Measurements from ENCODE around the gene RSPH1.

RSPH1 gene

GRCh38 chr21:42513985-42514882, 18.2 kb upstream of the RSPH1 start:
- no peak for DNase-seq (ENCODE audit: low spot score)

DNA sequence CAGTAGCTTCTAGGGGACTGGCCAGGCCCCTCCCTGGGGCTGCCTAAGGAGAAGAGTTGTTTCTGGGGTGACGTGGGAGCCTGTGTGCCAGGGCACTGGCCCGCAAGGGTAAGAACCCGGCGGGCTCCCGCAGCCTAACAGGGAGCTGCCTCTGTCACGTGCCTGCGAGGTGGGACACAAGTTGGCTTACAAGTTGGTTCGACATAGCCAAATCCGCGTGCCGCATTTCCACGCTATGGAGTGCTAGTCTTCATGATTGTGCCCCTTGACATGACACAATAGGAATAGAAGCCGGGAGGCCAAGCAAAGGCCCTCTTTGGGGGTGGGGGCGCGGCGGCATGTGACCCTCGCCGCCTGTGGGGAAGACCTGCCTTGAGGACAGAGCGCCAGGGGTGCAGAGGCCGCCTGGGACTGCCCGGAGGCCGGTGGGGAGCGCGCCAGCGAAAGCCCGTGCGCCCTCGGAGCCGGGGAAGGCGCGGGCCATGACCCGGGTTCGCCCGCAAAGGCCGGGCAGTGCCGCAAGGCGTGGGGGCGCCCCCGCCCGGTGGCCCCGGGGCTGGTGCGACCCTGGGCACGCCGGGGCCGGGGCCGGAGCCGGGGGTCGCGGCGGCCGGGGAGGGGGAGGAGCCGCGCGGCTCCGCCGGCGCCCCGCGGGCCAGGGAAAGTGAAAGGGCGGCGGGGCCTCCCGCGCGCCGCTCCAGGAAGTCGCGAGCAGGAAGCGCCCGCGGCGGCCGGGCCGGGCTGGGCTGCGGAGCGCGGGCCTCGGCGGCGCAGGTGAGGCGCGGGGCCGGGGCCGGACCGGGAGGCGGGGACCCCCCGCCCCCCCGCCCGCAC, 17.3 kb upstream of the RSPH1 start, which contains the start of gene SLC37A1:
SLC37A1 (plus strand) TSS at position 702 of the 834 bp plus-strand sequence. CDS start 4,603 bp downstream, outside the sequence.
- no peak for DNase-seq (ENCODE audit: low spot score)

- no peak for DNase-seq (ENCODE audit: low spot score)
Observed at GRCh38 chr21:42512346-42513034, 16.5 kb upstream of the RSPH1 start.

GRCh38 chr21:42509244-42509643, 13.2 kb upstream of the RSPH1 start:
- DNase-seq (ENCODE audit: low spot score) = no peak

DNA sequence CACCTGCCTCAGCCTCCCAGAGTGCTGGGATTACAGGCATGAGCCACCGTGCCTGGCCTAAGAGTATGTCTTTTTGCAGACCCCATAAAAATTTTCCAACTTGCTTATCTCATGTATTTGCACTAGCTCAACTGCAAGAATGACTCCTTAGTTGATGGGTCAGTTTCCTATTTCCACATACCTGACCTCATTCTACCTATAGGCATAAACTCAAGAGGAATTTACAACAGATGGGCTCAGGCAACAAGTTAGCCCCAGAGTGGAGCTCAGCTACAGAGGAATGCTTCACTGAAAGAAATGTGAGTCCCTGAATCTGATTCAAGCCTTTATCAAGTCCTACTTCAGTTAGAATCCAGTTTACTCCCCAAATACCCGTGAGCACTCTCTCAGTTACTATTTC, 12.3 kb upstream of the RSPH1 start:
- no peak for DNase-seq (ENCODE audit: low spot score)

GRCh38 chr21:42507418-42507817, 11.4 kb upstream of the RSPH1 start:
- DNase-seq (ENCODE audit: low spot score) = no peak

GRCh38 chr21:42505090-42505726, 9.2 kb upstream of the RSPH1 start:
- no peak for DNase-seq (ENCODE audit: low spot score)

GRCh38 chr21:42503711-42504110, 7.7 kb upstream of the RSPH1 start:
- no peak for DNase-seq (ENCODE audit: low spot score)

DNA sequence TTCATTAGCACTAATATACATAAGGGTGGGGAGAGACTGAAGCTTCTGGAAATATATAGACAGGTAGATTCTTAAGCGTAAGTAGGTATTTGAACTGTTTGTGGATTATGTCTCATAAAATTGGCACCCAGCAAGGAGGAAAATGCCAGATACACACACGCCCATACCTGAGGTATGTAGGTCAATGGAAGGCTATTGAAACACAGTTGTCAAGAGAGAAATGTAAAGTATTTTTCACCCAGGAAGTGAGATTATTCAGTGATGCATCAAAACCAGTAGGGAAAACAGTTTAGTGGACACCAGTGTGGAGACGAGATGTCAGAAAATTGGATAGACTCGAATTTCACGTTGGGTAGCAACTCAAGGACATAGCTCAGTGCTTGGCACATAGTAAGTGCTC, 4.7 kb upstream of the RSPH1 start:
- DNase-seq (ENCODE audit: low spot score) = no peak

- DNase-seq (ENCODE audit: low spot score) = no peak
Observed at GRCh38 chr21:42500225-42500624, 4.2 kb upstream of the RSPH1 start.

GRCh38 chr21:42499444-42500112, 3.6 kb upstream of the RSPH1 start:
- no peak for DNase-seq (ENCODE audit: low spot score)

DNA sequence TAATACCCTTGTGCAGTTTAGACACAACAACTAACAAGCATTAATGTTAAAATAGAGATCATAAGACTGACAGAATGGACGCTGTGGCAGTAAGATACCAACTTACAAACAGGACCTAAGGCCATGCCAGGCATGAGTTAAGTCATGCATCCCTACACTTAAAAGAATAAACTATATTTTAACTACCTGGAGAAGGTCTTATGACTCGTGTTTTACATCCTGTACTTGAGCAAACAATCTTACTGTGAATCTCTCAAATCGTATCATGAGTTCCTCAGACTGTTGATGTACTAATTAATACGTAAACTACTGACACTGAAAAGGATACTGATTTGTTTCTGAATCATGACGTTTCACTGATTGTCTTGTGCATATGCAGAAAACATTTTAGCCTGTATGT, 2.0 kb upstream of the RSPH1 start:
- no peak for DNase-seq (ENCODE audit: low spot score)

- DNase-seq (ENCODE audit: low spot score) = no peak
Observed at GRCh38 chr21:42496839-42497202, 797 bp upstream of the RSPH1 start.

GRCh38 chr21:42495765-42496119, 282 bp downstream of the RSPH1 start:
- DNase-seq (ENCODE audit: low spot score) = no peak

DNA sequence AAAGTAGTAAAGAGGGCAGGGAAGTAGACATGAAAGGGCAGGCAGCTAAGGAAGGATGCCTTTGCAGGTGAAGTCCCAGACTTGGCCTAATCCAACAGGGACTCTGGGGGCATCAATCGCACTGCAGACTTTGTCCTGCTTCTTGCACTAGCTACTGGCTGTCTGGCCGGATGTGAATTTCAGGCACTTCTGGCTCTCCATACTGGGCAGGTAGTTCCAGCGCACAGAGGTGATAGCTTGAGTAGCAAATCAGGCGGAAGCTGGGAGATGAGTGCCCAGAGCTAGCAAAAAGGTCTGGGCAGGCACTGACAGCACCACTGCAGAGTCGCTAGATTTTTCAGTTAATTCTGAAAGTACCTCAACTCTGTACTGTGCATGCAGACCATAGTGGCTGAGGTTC, 997 bp downstream of the RSPH1 start:
- DNase-seq (ENCODE audit: low spot score) = no peak

- DNase-seq (ENCODE audit: low spot score) = no peak
Observed at GRCh38 chr21:42493109-42494060, 2.6 kb downstream of the RSPH1 start.

DNA sequence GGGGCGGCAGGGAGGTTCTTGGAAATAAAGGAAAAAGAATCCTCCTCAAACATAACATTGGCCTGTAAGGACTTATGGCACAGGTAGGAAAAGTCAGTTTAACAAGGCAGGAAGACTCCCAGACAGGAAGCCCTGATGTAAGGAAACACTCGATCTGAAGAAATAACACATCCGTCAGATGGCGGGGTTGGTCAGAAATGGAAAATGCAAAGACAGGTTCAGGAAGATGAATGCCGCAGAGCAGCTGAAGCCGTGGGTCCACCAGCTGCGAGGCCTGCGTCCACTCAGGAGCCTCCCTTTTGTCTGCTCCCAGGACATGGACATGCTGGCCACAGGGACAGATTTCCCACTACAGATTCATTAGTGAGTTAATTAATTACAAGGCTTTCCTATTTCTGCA, 3.8 kb downstream of the RSPH1 start:
- DNase-seq (ENCODE audit: low spot score) = no peak

- DNase-seq (ENCODE audit: low spot score) = no peak
Observed at GRCh38 chr21:42491328-42491727, 4.7 kb downstream of the RSPH1 start.

GRCh38 chr21:42490720-42491119, 5.3 kb downstream of the RSPH1 start:
- DNase-seq (ENCODE audit: low spot score) = no peak

- DNase-seq (ENCODE audit: low spot score) = no peak
Observed at GRCh38 chr21:42489991-42490390, 6.0 kb downstream of the RSPH1 start.
